Neural cell (in vitro differentiated cells): Measurements from ENCODE around the gene COX8A. TPM values are rescaled to one million over a fixed set of nuclear protein-coding genes. Genes with fewer than 3 reads are reported as not detected.

Experiments
- H2AFZ ChIP-seq: fragments of 200-600, 300-800 bp; sonication (generic), shearing (Covaris generic); 2 replicates; pipeline ENCODE4 v1.6.0; 2014; ENCODE audit warnings: low read depth, mild to moderate bottlenecking, antibody characterized with exemption, low read length, moderate library complexity
- H3F3A ChIP-seq: fragments of 200-600 bp; shearing (Covaris generic); 2 replicates; pipeline ENCODE4 v1.6.1; 2016; ENCODE audit warnings: mild to moderate bottlenecking, moderate library complexity, mixed read lengths, antibody characterized with exemption, low read length; ENCODE audit not compliant: insufficient read depth, poor library complexity, severe bottlenecking
- H3K27ac ChIP-seq: fragments of 200-600, 300-800 bp; sonication (generic), shearing (Covaris generic); 2 replicates; pipeline ENCODE4 v1.5.1; 2014; ENCODE audit warnings: mild to moderate bottlenecking, low read length, moderate library complexity
- H3K27me3 ChIP-seq: fragments of 300-800, 200-600 bp; sonication (generic), shearing (Covaris generic); 2 replicates; pipeline ENCODE4 v1.6.0; 2014; ENCODE audit warnings: mild to moderate bottlenecking, low read depth, low read length, moderate library complexity; ENCODE audit not compliant: insufficient read depth
- H3K36me3 ChIP-seq: fragments of 300-800, 200-600 bp; sonication (generic), shearing (Covaris generic); 2 replicates; pipeline ENCODE4 v1.5.1; 2014; ENCODE audit warnings: mild to moderate bottlenecking, antibody characterized with exemption, low read length, moderate library complexity; ENCODE audit not compliant: insufficient read depth
- H3K4me2 ChIP-seq: fragments of 300-800, 200-600 bp; sonication (generic), shearing (Covaris generic); 2 replicates; pipeline ENCODE4 v1.6.0; 2014; ENCODE audit warnings: mild to moderate bottlenecking, low read length
- H3K4me3 ChIP-seq: fragments of 300-800, 200-600 bp; sonication (generic), shearing (Covaris generic); 2 replicates; pipeline ENCODE4 v1.5.1; 2014; ENCODE audit warnings: mild to moderate bottlenecking, low read length, moderate library complexity
- H3K79me2 ChIP-seq: fragments of 200-600 bp; shearing (Covaris generic); replicated peaks from 2 replicates; pipeline ENCODE4 v1.6.0; 2014; ENCODE audit warnings: mild to moderate bottlenecking, low read length, moderate library complexity; ENCODE audit not compliant: insufficient read depth
- H3K9ac ChIP-seq: fragments of 300-800, 200-600 bp; sonication (generic), shearing (Covaris generic); 2 replicates; pipeline ENCODE4 v1.6.1; 2016; ENCODE audit warnings: mild to moderate bottlenecking, low read length, mixed read lengths
- H3K9me2 ChIP-seq: fragments of 200-600 bp; shearing (Covaris generic); 2 replicates; pipeline ENCODE4 v1.6.1; 2016; ENCODE audit warnings: mild to moderate bottlenecking, low read length, mixed read lengths; ENCODE audit not compliant: insufficient read depth
- H3K9me3 ChIP-seq: fragments of 200-600, 300-800 bp; sonication (generic), shearing (Covaris generic); 2 replicates; pipeline ENCODE4 v1.6.1; 2016; ENCODE audit warnings: mild to moderate bottlenecking, mixed run types, low read length, moderate library complexity, mixed read lengths
- H4K20me1 ChIP-seq: fragments of 200-600 bp; shearing (Covaris generic); 2 replicates; pipeline ENCODE4 v1.6.1; 2016; ENCODE audit warnings: mild to moderate bottlenecking, mixed run types; ENCODE audit not compliant: insufficient read depth
- EP300 ChIP-seq: fragments of 450-650 bp; conservative IDR thresholded peaks from 2 replicates; pipeline ENCODE4 v1.6.1; 2014; ENCODE audit warnings: antibody characterized with exemption, mild to moderate bottlenecking, moderate library complexity; ENCODE audit not compliant: poor library complexity, severe bottlenecking
- EZH2 ChIP-seq: fragments of 200-600, 300-800 bp; shearing (Covaris generic), sonication (generic); IDR thresholded peaks from 2 replicates; pipeline ENCODE4 v1.6.1; 2014; ENCODE audit warnings: antibody characterized with exemption, low read length, borderline replicate concordance, mild to moderate bottlenecking; ENCODE audit not compliant: insufficient read depth, poor library complexity, severe bottlenecking
- MXI1 ChIP-seq: fragments of 450-650 bp; conservative IDR thresholded peaks from 2 replicates; pipeline ENCODE4 v1.6.1; 2014; ENCODE audit warnings: antibody characterized with exemption, mild to moderate bottlenecking; ENCODE audit not compliant: poor library complexity, severe bottlenecking
- POLR2AphosphoS5 ChIP-seq: IDR thresholded peaks from 2 replicates; pipeline ENCODE4 v1.6.1; 2012
- RAD21 ChIP-seq: fragments of 450-650 bp; conservative IDR thresholded peaks from 2 replicates; pipeline ENCODE4 v1.6.1; 2014; ENCODE audit warnings: antibody characterized with exemption, mild to moderate bottlenecking, moderate library complexity
- SMC3 ChIP-seq: fragments of 450-650 bp; conservative IDR thresholded peaks from 2 replicates; pipeline ENCODE4 v1.6.1; 2014; ENCODE audit warnings: antibody characterized with exemption, mild to moderate bottlenecking, moderate library complexity; ENCODE audit not compliant: poor library complexity
- TAF1 ChIP-seq: IDR thresholded peaks from 2 replicates; pipeline ENCODE4 v1.6.1; 2012; ENCODE audit warnings: low read depth
- polyA plus RNA-seq: library from polyadenylated mRNA; depleted of rRNA; stranded (reverse); fragments of >200 nt; gene quantifications from 2 replicates; pipeline ENCODE4 v1.2.3, GENCODE V29; 2014
- TF ChIP-seq, protein P1 (sequence below): fragments of 450-650 bp; IDR thresholded peaks from 2 replicates; pipeline ENCODE4 v1.5.1; 2014; ENCODE audit warnings: antibody characterized with exemption, mild to moderate bottlenecking, moderate library complexity; ENCODE audit not compliant: poor library complexity, severe bottlenecking
- TF ChIP-seq, protein P2 (sequence below): IDR thresholded peaks from 2 replicates; pipeline ENCODE4 v1.6.1; 2012; ENCODE audit warnings: borderline replicate concordance

The COX8A gene
- polyA plus RNA-seq, 1 donor from 2014 or later: 863 TPM

DNA sequence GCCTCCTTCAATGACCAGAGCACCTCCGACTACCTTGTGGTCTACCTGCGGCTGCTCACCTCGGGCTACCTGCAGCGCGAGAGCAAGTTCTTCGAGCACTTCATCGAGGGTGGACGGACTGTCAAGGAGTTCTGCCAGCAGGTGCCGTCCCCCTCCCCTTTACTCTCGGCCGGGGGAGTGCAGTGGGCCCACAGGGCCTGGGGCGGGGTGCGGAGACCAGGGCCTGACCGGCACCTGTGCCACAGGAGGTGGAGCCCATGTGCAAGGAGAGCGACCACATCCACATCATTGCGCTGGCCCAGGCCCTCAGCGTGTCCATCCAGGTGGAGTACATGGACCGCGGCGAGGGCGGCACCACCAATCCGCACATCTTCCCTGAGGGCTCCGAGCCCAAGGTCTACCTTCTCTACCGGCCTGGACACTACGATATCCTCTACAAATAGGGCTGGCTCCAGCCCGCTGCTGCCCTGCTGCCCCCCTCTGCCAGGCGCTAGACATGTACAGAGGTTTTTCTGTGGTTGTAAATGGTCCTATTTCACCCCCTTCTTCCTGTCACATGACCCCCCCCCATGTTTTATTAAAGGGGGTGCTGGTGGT is 22.8 kb downstream of the COX8A start:
- TF ChIP-seq, protein P1, sequence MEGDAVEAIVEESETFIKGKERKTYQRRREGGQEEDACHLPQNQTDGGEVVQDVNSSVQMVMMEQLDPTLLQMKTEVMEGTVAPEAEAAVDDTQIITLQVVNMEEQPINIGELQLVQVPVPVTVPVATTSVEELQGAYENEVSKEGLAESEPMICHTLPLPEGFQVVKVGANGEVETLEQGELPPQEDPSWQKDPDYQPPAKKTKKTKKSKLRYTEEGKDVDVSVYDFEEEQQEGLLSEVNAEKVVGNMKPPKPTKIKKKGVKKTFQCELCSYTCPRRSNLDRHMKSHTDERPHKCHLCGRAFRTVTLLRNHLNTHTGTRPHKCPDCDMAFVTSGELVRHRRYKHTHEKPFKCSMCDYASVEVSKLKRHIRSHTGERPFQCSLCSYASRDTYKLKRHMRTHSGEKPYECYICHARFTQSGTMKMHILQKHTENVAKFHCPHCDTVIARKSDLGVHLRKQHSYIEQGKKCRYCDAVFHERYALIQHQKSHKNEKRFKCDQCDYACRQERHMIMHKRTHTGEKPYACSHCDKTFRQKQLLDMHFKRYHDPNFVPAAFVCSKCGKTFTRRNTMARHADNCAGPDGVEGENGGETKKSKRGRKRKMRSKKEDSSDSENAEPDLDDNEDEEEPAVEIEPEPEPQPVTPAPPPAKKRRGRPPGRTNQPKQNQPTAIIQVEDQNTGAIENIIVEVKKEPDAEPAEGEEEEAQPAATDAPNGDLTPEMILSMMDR: no peak
- TF ChIP-seq TAF1: no peak
- no peak for TF ChIP-seq EP300
- no peak for TF ChIP-seq EZH2
- TF ChIP-seq RAD21: no peak
- no peak for TF ChIP-seq SMC3
- TF ChIP-seq MXI1: no peak
- no peak for TF ChIP-seq POLR2AphosphoS5
- TF ChIP-seq, protein P2, sequence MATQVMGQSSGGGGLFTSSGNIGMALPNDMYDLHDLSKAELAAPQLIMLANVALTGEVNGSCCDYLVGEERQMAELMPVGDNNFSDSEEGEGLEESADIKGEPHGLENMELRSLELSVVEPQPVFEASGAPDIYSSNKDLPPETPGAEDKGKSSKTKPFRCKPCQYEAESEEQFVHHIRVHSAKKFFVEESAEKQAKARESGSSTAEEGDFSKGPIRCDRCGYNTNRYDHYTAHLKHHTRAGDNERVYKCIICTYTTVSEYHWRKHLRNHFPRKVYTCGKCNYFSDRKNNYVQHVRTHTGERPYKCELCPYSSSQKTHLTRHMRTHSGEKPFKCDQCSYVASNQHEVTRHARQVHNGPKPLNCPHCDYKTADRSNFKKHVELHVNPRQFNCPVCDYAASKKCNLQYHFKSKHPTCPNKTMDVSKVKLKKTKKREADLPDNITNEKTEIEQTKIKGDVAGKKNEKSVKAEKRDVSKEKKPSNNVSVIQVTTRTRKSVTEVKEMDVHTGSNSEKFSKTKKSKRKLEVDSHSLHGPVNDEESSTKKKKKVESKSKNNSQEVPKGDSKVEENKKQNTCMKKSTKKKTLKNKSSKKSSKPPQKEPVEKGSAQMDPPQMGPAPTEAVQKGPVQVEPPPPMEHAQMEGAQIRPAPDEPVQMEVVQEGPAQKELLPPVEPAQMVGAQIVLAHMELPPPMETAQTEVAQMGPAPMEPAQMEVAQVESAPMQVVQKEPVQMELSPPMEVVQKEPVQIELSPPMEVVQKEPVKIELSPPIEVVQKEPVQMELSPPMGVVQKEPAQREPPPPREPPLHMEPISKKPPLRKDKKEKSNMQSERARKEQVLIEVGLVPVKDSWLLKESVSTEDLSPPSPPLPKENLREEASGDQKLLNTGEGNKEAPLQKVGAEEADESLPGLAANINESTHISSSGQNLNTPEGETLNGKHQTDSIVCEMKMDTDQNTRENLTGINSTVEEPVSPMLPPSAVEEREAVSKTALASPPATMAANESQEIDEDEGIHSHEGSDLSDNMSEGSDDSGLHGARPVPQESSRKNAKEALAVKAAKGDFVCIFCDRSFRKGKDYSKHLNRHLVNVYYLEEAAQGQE: no peak
- no peaks in the 10 kb centered on the region for H3K9me2 ChIP-seq
- H3K36me3 ChIP-seq: no peaks in the 10 kb centered on the region
- no peaks in the 10 kb centered on the region for H3F3A ChIP-seq
- H3K4me3 ChIP-seq: no peak overlapping the region
- H2AFZ ChIP-seq: no peak overlapping the region
- no peaks in the 10 kb centered on the region for H3K9me3 ChIP-seq
- no peak overlapping the region for H3K4me2 ChIP-seq
- H3K79me2 ChIP-seq: no peaks in the 10 kb centered on the region
- no peaks in the 10 kb centered on the region for H4K20me1 ChIP-seq
- no peaks in the 10 kb centered on the region for H3K27me3 ChIP-seq
- no peak overlapping the region for H3K9ac ChIP-seq
- no peak overlapping the region for H3K27ac ChIP-seq

GRCh38 chr11:63997801-63998337 is 23.4 kb downstream of the COX8A start:
- H3K4me2 ChIP-seq: no peak overlapping the region
- H3K9me3 ChIP-seq: no peaks in the 10 kb centered on the region
- no peaks in the 10 kb centered on the region for H3K36me3 ChIP-seq
- no peaks in the 10 kb centered on the region for H3K79me2 ChIP-seq
- no peak overlapping the region for H2AFZ ChIP-seq
- no peak overlapping the region for H3K9ac ChIP-seq
- no peak overlapping the region for H3K4me3 ChIP-seq
- no peaks in the 10 kb centered on the region for H3K27me3 ChIP-seq
- no peak for TF ChIP-seq EZH2
- no peak for TF ChIP-seq POLR2AphosphoS5
- no peak for TF ChIP-seq EP300
- TF ChIP-seq, protein P1: no peak
- no peak for TF ChIP-seq MXI1
- no peak for TF ChIP-seq SMC3
- TF ChIP-seq RAD21: no peak
- no peak for TF ChIP-seq TAF1
- TF ChIP-seq, protein P2: no peak
- no peaks in the 10 kb centered on the region for H3K9me2 ChIP-seq
- no peak overlapping the region for H3K27ac ChIP-seq
- H3F3A ChIP-seq: no peaks in the 10 kb centered on the region
- no peaks in the 10 kb centered on the region for H4K20me1 ChIP-seq
